KMS-11 (cell line): ENCODE results near the gene DRC7.

Source experiments
- H2AFZ ChIP-seq: fragments of 200-600 bp; sonication (generic); 2 replicates; pipeline ENCODE4 v1.6.1; 2016; ENCODE audit warnings: antibody characterized with exemption, mixed run types, low read depth
- H3K27ac ChIP-seq: fragments of 200-600 bp; sonication (generic); 2 replicates; pipeline ENCODE4 v1.6.1; 2016; ENCODE audit warnings: mild to moderate bottlenecking, mixed run types
- H3K27me3 ChIP-seq: fragments of 200-600 bp; sonication (generic); 2 replicates; pipeline ENCODE4 v1.6.1; 2017; ENCODE audit warnings: mild to moderate bottlenecking, low read depth, mixed run types, moderate library complexity; ENCODE audit not compliant: insufficient read depth
- H3K36me3 ChIP-seq: fragments of 200-600 bp; sonication (generic); 2 replicates; pipeline ENCODE4 v1.6.1; 2017; ENCODE audit warnings: mild to moderate bottlenecking, mixed run types; ENCODE audit not compliant: insufficient read depth
- H3K4me1 ChIP-seq: fragments of 200-600 bp; sonication (generic); 2 replicates; pipeline ENCODE4 v1.6.1; 2016; ENCODE audit warnings: mild to moderate bottlenecking, low read depth, mixed run types; ENCODE audit not compliant: poor library complexity, severe bottlenecking
- H3K4me2 ChIP-seq: fragments of 200-600 bp; sonication (generic); 2 replicates; pipeline ENCODE4 v1.7.0; 2016; ENCODE audit warnings: mild to moderate bottlenecking, mixed run types
- H3K4me3 ChIP-seq: fragments of 200-600 bp; sonication (generic); IDR thresholded peaks from 2 replicates; pipeline ENCODE4 v1.6.1; 2017; ENCODE audit warnings: low read depth, low read length, mixed read lengths; ENCODE audit not compliant: insufficient read depth
- H3K79me2 ChIP-seq: fragments of 200-600 bp; sonication (generic); 2 replicates; pipeline ENCODE4 v1.6.1; 2016; ENCODE audit warnings: low read depth, mixed run types; ENCODE audit not compliant: insufficient read depth
- H3K9ac ChIP-seq: fragments of 200-600 bp; sonication (generic); 2 replicates; pipeline ENCODE4 v1.6.1; 2016; ENCODE audit warnings: mild to moderate bottlenecking, mixed run types
- H4K20me1 ChIP-seq: fragments of 200-600 bp; sonication (generic); 2 replicates; pipeline ENCODE4 v1.6.1; 2016; ENCODE audit warnings: mild to moderate bottlenecking, mixed run types; ENCODE audit not compliant: insufficient read depth
- TF ChIP-seq, protein P1 (sequence below): fragments of 200-600 bp; sonication (generic); conservative IDR thresholded peaks from 2 replicates; pipeline ENCODE4 v1.6.1; 2017; ENCODE audit warnings: low read depth, mild to moderate bottlenecking, antibody characterized with exemption, low read length, moderate library complexity, mixed read lengths

The DRC7 gene

DNA sequence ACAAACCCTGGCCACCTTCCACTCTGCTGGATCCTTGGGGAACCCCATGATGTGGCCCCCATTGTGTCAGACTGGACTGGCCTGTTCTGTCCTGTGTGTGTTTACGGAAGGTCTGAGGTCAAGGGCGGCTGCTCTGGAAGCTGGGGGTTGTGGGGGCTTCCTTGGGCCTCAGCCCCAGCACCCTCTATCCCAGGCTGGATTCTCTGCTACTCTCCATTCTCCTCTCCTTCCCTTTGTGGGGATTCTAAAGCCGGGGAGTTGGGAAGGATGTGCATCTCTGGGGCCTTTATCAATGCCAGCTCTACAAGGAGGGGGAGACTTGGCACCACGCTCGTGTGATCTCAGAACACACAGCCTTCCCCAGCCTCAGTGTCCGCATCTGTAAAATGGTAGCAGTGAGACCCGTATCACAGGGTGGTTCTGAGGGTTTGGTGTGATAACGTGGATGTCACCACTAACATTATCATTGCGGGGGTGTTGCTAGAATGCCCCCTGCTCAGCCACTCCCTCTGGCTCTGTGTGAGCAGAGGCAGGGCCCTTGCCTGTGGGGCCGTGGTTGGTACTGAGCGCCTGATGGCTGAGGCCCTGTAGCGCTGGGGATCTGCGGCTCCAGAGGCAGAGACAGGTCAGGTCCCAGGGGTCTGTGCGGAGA is 48.1 kb upstream of the DRC7 start:
- peaks cover 13% of the 10 kb centered on the region for H3K4me1 ChIP-seq
- no peaks in the 10 kb centered on the region for H3K36me3 ChIP-seq
- no peaks in the 10 kb centered on the region for H4K20me1 ChIP-seq
- H3K4me2 ChIP-seq = no peak overlapping the region
- H3K9ac ChIP-seq = no peak overlapping the region
- TF ChIP-seq, protein P1, sequence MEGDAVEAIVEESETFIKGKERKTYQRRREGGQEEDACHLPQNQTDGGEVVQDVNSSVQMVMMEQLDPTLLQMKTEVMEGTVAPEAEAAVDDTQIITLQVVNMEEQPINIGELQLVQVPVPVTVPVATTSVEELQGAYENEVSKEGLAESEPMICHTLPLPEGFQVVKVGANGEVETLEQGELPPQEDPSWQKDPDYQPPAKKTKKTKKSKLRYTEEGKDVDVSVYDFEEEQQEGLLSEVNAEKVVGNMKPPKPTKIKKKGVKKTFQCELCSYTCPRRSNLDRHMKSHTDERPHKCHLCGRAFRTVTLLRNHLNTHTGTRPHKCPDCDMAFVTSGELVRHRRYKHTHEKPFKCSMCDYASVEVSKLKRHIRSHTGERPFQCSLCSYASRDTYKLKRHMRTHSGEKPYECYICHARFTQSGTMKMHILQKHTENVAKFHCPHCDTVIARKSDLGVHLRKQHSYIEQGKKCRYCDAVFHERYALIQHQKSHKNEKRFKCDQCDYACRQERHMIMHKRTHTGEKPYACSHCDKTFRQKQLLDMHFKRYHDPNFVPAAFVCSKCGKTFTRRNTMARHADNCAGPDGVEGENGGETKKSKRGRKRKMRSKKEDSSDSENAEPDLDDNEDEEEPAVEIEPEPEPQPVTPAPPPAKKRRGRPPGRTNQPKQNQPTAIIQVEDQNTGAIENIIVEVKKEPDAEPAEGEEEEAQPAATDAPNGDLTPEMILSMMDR = no peak
- no peaks in the 10 kb centered on the region for H3K79me2 ChIP-seq
- H3K27ac ChIP-seq = no peak overlapping the region
- H3K4me3 ChIP-seq = no peak overlapping the region
- H2AFZ ChIP-seq = no peak overlapping the region
- no peaks in the 10 kb centered on the region for H3K27me3 ChIP-seq

DNA sequence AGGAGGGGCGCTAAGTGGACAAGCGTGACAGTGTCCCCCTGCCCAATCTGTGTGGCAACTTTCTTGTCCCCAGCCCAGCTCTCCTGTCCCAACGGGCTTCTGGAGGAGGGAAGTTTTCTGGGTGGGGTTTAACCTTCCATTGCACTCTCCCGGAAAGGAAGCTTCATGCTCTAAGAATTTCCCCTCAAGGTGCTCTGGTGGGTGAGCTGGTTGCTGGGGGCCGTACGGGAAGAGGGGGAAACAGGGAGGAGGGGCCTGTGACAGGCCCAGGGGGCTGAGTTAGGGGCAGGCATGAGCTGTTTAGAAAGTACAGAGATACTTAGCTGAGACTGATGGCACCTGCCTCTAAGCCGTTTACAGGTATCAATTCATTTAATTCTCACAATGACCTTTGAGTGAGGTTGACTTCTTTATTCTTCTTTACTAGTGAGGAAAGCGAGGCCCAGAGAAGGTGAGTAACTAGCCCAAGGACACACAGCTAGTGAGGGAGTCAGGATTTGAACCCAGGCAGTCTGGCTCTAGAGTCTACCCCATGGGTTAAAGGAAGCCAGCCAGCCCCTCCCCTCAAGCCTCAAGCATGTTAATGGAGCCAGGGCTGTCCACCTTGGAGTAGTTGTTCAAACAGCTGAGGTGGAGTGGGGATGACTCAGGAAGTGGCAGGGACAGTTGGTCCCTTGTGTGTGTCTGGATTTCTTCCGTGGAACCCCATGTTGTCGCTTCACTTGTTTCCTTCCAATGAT is 47.3 kb upstream of the DRC7 start:
- H3K79me2 ChIP-seq = no peaks in the 10 kb centered on the region
- H3K4me2 ChIP-seq = no peak overlapping the region
- no peak overlapping the region for H3K27ac ChIP-seq
- H3K9ac ChIP-seq = no peak overlapping the region
- H4K20me1 ChIP-seq = no peaks in the 10 kb centered on the region
- peaks cover 13% of the 10 kb centered on the region for H3K4me1 ChIP-seq
- H2AFZ ChIP-seq = no peak overlapping the region
- TF ChIP-seq, protein P1 = no peak
- H3K27me3 ChIP-seq = no peaks in the 10 kb centered on the region
- no peak overlapping the region for H3K4me3 ChIP-seq
- H3K36me3 ChIP-seq = no peaks in the 10 kb centered on the region

DNA sequence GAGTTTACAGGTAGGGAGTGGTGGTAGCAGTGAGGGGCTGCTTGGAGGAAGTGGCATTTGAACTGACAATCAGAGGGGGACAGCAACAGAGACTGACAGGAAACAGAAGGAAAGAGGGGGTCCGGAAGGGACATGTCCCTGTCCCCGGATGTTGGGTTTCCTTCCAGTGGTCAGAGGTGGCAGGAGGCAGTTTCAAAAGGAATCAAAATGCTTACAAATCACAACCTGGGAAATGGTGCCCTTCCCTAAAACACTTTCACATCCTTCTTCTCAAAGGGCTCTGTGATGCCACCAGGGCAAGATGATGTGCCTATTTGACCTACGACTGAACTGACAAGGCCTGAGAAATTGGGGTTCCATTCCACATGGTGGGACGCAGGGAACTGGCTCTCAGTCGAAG is 46.5 kb upstream of the DRC7 start:
- Histone ChIP-seq H3K36me3 (no peaks in the 10 kb centered on the region), H3K4me1 (peaks cover 13% of the 10 kb centered on the region), H3K9ac (no peak overlapping the region), H4K20me1 (no peaks in the 10 kb centered on the region), H3K27me3 (no peaks in the 10 kb centered on the region), H3K27ac (no peak overlapping the region), H3K4me3 (no peak overlapping the region), H3K79me2 (no peaks in the 10 kb centered on the region), H2AFZ (no peak overlapping the region; the same call in 1 of the 2 replicates), H3K4me2 (peak overlapping the region; percentile 8; the same call in 1 of the 2 replicates)
- TF ChIP-seq, protein P1 = no peak

DNA sequence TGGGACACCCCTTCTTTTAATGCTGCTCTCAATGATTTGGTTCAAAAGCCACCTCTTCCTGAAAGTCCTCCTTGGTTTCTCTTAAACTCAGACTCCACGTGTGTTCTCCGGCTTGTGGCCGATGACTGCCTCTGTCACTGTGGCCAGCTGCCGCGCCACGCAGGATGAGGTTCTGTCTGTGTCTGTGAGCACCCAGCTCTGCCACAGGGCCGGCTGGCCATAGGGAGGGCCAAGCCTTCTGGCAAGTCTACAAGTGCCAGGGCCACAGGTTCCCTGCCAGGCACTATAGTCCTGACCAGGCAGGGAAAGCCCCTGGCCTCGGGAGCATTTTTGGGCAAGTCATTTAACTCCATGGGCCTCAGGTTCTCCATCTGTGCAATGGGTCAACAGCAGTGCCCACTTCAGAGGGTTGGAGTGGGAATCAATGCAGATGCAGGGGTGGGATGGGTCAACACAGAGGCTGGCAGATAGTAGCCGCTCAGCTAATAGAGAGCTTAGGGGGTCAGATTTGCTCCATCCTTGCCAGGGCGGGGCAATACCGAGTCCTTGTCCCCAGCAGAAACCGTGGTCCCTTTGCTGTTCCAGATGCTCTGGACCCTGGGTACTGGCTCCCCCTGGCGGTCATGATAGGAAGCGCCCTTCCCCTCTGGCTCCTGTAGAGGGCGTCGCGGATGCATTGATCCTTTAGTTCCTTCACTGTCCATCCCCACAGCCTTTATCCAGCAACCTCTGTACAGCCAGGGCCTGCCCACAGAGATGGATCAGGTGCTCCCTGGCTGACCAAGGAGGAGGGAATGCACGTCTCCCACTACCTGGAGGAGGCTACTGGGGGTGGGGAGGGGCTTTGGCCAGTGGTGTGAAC is 45.8 kb upstream of the DRC7 start:
- Histone ChIP-seq H3K27me3 (no peaks in the 10 kb centered on the region), H2AFZ (no peak overlapping the region; the same call in 1 of the 2 replicates), H3K4me1 (peaks cover 13% of the 10 kb centered on the region), H3K27ac (no peak overlapping the region), H3K9ac (no peak overlapping the region), H3K36me3 (no peaks in the 10 kb centered on the region), H3K4me2 (peak overlapping the region; percentile 8; the same call in 1 of the 2 replicates), H3K79me2 (no peaks in the 10 kb centered on the region), H4K20me1 (no peaks in the 10 kb centered on the region), H3K4me3 (no peak overlapping the region)
- TF ChIP-seq, protein P1 = peak; percentile 99
